ENCODE measurements around the gene ZBTB25. TPM values are rescaled to one million over a fixed set of nuclear protein-coding genes. Genes with fewer than 3 reads are reported as not detected.

Gene ZBTB25
- total and polyA plus RNA-seq, 10 donors, result 5.0 to 27.5 (median 17.6) TPM

DNA sequence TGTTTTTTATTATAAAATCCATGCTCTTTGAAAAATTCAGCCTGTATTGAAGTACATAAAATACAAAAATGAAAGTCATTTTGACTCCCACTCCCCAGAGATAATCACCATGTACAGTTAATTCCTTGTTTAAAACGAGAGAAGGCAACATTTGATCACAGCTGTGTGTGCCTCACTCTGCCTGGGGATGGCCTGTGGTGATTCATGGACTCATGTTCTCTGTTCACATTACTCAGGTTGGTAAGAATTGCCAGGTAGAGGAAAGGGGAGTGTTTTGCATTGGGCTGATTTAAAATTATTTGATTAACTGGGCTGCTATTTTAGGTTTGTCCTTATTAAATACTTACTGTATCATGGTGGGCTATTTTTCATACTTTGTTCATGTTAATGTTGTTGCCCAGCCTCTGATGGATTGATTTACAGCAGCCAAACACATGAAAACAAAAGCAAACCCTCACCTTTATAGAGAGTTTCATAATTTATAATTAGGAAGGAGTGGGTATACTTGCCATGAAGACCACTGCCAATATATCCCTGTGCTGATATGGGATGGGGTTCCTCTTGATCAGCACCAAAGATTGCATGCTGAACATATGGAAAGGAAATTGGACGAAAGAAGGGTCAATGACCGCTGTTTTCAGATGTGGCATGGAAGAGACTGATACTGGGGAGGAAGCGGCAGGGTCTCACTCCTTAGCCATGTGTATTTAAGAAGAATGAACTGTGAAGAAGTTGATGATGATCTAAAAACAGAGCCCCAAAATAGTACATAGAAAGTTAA lies 3.9 kb upstream of the ZBTB25 start:
- Histone ChIP-seq H3K9me3 (no peaks in the 10 kb centered on the region), H3K4me1 (peaks cover 41 to 80% (median 70%) of the 10 kb centered on the region in 6 donors), H3K27ac (peak overlapping the region in 7 of 8 donors; percentile 99 to 100 (median 99)), H3K4me3 (peak overlapping the region in 3 of 8 donors; percentile 79 to 88 (median 88)), H3K27me3 (replicated peaks in 1 of 7) (no peaks in the 10 kb centered on the region), H3K36me3 (no peaks in the 10 kb centered on the region)
- intact Hi-C loops (cut with DNase I; ENCODE audit: low total_unique reads), result no loop called here
- 43 to 70% (median 57%) methylated on average over 4 of the region's 4 CpGs for WGBS, 5 donors
- no peak for DNase-seq
- TF ChIP-seq, protein P1, sequence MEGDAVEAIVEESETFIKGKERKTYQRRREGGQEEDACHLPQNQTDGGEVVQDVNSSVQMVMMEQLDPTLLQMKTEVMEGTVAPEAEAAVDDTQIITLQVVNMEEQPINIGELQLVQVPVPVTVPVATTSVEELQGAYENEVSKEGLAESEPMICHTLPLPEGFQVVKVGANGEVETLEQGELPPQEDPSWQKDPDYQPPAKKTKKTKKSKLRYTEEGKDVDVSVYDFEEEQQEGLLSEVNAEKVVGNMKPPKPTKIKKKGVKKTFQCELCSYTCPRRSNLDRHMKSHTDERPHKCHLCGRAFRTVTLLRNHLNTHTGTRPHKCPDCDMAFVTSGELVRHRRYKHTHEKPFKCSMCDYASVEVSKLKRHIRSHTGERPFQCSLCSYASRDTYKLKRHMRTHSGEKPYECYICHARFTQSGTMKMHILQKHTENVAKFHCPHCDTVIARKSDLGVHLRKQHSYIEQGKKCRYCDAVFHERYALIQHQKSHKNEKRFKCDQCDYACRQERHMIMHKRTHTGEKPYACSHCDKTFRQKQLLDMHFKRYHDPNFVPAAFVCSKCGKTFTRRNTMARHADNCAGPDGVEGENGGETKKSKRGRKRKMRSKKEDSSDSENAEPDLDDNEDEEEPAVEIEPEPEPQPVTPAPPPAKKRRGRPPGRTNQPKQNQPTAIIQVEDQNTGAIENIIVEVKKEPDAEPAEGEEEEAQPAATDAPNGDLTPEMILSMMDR (IDR thresholded peaks at IDR 0.05 in 8 of 11, conservative IDR thresholded peaks at IDR 0.05 in 3 of 11), result no peak
- no peak for TF ChIP-seq POLR2AphosphoS5 (IDR thresholded peaks at IDR 0.05)
- TF ChIP-seq POLR2A (IDR thresholded peaks at IDR 0.05), result no peak

DNA sequence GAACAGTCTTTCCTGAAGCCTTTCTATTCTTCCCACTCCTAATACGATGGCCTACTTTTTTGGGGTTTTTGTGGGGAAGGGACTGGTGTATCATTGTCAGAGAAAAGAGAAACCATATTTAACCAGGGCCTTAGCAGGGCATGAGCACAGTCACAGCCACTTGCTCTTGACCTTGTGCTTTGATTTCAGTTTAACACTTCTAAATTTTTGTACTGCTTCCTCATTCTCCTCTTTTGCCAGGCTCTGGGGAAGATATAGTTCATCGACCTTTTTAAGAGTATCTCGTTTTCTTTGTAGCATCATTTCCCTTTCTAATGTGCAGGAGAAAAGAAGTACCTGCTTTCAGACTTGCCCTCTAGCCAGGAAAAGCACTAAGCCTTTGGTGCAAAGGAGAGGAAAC lies 3.1 kb upstream of the ZBTB25 start:
- Histone ChIP-seq H3K4me3 (peak overlapping the region in 7 of 8 donors; percentile 55 to 88 (median 79)), H3K9me3 (no peaks in the 10 kb centered on the region), H3K27me3 (replicated peaks in 1 of 7) (no peaks in the 10 kb centered on the region), H3K36me3 (no peaks in the 10 kb centered on the region), H3K4me1 (peaks cover 41 to 80% (median 70%) of the 10 kb centered on the region in 6 donors), H3K27ac (peak overlapping the region; percentile 99 to 100 (median 99))
- TF ChIP-seq POLR2AphosphoS5 (IDR thresholded peaks at IDR 0.05) (no peak), POLR2A (IDR thresholded peaks at IDR 0.05) (peak in 1 of 3 donors; percentile 20)
- no peak for DNase-seq
- intact Hi-C loops (cut with DNase I; ENCODE audit: low total_unique reads), result no loop called here
- WGBS, 5 donors, result 0 to 11% (median 6%) methylated on average over 3 of the region's 3 CpGs

DNA sequence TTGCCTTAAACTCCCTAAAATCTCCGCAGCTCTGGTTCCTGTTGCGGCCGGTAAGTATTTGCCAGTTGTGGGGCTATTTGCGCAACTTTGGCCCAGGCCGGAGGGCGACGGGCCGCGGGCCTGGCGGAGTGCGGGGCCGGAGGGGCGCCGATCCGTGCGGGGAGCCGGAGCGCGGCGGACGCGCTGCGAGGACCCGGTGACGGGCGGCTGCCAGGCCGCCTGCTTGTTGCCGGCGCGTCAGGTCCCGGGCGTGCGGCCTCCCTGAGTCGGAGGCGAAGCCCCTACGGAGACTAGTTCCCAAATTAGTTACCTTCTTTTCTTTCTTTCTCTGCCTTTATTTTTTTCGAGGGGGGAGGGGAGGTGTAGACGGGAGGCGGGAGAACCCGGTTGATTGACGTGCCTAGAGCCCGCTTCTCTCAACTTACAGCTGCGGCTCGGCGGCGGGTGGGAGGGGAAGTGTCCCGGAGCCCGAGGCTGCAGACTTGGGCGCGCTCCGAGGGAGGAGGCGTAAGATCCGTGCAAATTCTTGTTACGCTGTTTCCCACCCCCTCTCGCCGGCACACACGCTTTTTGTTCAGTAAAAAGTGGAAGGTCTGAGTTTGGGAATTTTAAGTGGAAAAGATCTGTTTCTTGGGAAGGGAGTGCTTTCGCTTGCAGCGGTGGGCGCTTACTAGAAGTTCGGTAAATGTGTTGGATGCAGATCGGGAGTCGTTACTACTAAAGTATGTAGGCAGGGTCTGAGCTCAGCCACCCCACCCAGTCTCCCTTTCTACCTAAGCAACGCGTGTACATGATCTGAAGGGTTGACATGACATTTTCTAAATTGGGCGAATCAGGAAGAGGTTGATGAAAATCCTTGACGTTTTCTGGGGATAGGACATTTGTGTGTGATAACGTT lies 1.5 kb upstream of the ZBTB25 start:
- H3K9me3 ChIP-seq, result no peaks in the 10 kb centered on the region
- DNase-seq, result peak; percentile 97
- 0 to 1% (median 0%) methylated on average over 55 to 68 of the region's 68 CpGs for WGBS, 5 donors
- intact Hi-C loops (cut with DNase I; ENCODE audit: low total_unique reads), result no loop called here
- peak overlapping the region; percentile 55 to 88 (median 80) for H3K4me3 ChIP-seq
- no peaks in the 10 kb centered on the region for H3K27me3 ChIP-seq (replicated peaks in 1 of 7)
- peaks cover 43 to 80% (median 70%) of the 10 kb centered on the region in 6 donors for H3K4me1 ChIP-seq
- H3K27ac ChIP-seq, result peak overlapping the region; percentile 99 to 100 (median 99)
- TF ChIP-seq POLR2A (IDR thresholded peaks at IDR 0.05) (no peak), POLR2AphosphoS5 (IDR thresholded peaks at IDR 0.05) (peak; percentile 27 to 70 (median 67))
- TF ChIP-seq, protein P1 (IDR thresholded peaks at IDR 0.05 in 8 of 11, conservative IDR thresholded peaks at IDR 0.05 in 3 of 11), result peak in 1 of 11 experiments; percentile 5
- H3K36me3 ChIP-seq, result no peaks in the 10 kb centered on the region

DNA sequence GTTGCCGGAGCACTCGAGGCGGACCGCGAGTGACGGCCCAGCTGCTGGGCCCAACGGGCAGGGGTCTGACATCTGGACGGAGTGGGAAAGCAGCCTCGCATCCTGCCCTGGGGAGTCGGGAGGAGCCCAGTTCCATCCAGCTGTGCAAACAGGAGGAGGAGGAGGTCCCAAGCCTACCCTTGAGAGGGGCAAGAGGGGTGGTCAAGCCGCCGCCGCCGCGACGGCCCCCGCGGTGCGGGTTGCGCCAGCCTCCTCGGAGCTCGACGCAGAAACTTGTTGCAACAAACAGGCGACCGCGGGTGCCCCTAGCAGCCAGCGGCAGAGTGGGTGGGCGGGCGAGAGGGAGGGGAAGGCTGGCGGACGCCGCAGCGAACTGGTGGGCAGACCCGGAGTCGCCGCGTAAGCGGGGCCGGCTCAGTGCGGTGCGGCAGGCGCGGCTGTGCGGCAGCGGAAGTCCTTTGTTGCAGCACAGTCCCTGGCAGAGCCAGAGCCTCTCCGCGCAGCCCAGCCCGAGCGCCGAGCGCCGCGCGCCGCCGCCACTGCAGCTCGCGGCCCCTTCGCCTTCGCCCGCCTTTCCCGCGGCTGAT lies 765 bp upstream of the ZBTB25 start, which contains the start of gene ZBTB1:
Gene ZBTB1, plus strand, starts transcription at position 461 of the 587 bp plus-strand sequence. CDS start 16,735 bp downstream, outside the sequence.
- WGBS, 5 donors, result 0 to 1% (median 0%) methylated on average over 4 to 63 of the region's 63 CpGs
- intact Hi-C loops (cut with DNase I; ENCODE audit: low total_unique reads), result no loop called here
- Histone ChIP-seq H3K4me3 (peak within 1 kb of the TSS; percentile 55 to 88 (median 80)), H3K9me3 (no peaks in the 10 kb centered on the region), H3K4me1 (peaks cover 47 to 80% (median 71%) of the 10 kb centered on the region in 6 donors), H3K36me3 (no peaks in the 10 kb centered on the region), H3K27ac (peak within 1 kb of the TSS; percentile 99 to 100 (median 99)), H3K27me3 (replicated peaks in 1 of 7) (no peaks in the 10 kb centered on the region)
- TF ChIP-seq, protein P1 (IDR thresholded peaks at IDR 0.05 in 8 of 11, conservative IDR thresholded peaks at IDR 0.05 in 3 of 11), result peak in 1 of 11 experiments; percentile 9
- peak; percentile 60 to 93 (median 91) for TF ChIP-seq POLR2A (IDR thresholded peaks at IDR 0.05)
- TF ChIP-seq POLR2AphosphoS5 (IDR thresholded peaks at IDR 0.05), result peak; percentile 95 to 97 (median 96)
- DNase-seq, result peak; percentile 98

Data from spleen (tissue), 11 donors.